ENCODE results near the gene SCARF2. TPM values are rescaled to one million over a fixed set of nuclear protein-coding genes. Genes with fewer than 3 reads are reported as not detected.

The SCARF2 gene
- total and polyA plus RNA-seq, 2 of the 8 experiments (the other 6 are each of a cell fraction or from before 2014, with no cell fraction given): 4.2 to 9.8 TPM

DNA sequence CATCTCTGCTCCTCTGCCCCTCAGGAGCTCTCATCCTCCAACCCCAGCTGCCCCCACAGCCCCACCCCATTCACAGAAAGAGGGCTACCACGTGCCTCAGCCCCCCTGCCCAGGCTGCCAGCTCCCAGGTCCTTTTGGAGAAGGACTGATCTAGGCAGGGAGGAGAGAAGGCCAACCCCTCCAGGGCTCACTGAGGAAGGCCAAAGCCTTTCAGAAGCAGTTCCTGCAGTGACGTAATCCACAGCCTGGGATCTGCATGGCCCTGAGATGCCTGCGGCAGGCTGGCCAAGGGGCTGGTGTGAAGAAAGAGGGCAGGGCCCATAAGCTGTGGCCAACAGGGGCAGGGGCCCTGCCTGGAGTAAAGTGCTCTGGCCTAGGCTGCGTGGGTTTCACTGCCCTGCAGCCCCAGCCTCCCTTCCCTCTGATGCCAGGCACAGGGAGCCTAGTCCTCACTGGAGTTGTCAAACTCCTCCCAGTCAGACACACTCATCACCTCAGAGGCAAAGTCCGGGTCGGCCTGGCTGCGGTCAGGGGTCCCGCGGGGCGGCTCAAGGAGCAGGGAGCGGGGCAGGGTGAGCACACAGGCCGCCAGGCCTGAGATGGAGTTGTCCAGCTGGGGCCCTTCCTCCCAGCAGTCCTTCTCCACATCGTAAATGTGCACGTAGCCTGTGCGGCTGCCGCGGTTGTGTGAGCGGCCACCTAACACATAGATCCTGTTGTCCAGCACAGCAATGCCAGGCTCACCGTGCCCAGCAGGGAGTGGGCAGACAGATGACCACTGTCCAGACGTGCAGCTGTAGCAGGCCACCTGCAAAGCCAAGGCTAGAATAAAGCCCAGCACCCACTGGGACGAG is 4.2 kb upstream of the SCARF2 start (continued):
- TF ChIP-seq CHD7 (IDR thresholded peaks at IDR 0.05; ENCODE audit: insufficient replicate concordance, low read length) (no peak), TCF12 (IDR thresholded peaks at IDR 0.05; ENCODE audit: low read depth, low read length) (no peak)
